Measurements from ENCODE around the gene BARX2.

BARX2 gene

GRCh38 chr11:129455101-129455500, 79.5 kb downstream of the BARX2 start:
- DNase-seq (ENCODE audit: low read depth): no peak
- H3K4me3 ChIP-seq (ENCODE audit: control insufficient read depth, low read depth, low read length): no peak overlapping the region
- no peak for TF ChIP-seq CTCF (IDR thresholded peaks at IDR 0.05; ENCODE audit: control insufficient read depth, insufficient read depth, low read depth, low read length, missing control alignments)

DNA sequence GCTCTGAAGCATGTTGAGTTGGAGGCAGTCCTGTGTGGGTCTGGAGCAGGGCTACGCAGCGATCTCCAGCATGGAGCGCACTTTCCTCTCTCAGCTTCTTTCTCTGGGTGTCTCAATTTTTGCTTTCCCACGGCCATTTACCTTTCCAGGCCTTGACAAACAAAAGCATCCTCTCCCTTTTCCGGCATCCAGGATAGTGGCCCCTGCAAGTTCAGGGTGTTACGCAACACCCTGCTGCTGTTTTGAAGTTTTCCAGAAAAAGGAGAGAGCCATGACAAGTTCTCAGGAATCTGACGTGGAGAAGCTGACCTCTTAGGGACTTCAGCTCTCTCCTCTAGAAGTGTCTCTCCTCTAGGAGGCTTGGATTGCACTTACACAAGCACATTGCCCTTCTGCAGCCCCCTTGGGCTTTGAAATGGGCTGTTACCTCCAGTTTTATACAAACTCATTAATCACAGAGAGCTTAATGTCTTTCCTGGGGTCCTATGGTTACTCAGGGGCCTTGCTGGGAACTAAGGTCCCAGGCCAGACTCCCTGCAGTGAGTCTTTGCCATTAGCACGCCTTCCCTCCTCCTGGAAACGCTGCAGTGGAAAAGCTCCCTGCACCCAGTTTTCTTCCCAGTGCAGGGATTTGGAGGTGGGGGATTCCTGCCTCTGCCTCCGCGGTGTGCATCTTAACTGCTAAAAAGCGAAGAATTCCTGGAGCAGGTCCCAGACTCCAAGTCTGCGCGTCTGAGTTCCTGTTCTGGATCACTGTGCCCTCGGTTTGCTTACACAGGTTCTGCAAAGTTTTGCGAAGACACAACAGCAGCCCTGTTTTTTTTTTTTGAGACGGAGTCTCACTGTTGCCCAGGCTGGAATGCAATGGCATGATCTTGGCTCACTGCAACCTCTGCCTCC, 80.4 kb downstream of the BARX2 start:
- DNase-seq (ENCODE audit: low read depth): no peak
- TF ChIP-seq CTCF (IDR thresholded peaks at IDR 0.05; ENCODE audit: control insufficient read depth, insufficient read depth, low read depth, low read length, missing control alignments): no peak
- no peak overlapping the region for H3K4me3 ChIP-seq (ENCODE audit: control insufficient read depth, low read depth, low read length)

- DNase-seq (ENCODE audit: low read depth): no peak
- TF ChIP-seq CTCF (IDR thresholded peaks at IDR 0.05; ENCODE audit: control insufficient read depth, insufficient read depth, low read depth, low read length, missing control alignments): no peak
- no peak overlapping the region for H3K4me3 ChIP-seq (ENCODE audit: control insufficient read depth, low read depth, low read length)
Observed at GRCh38 chr11:129457321-129457720, 81.7 kb downstream of the BARX2 start.

GRCh38 chr11:129458278-129458677, 82.6 kb downstream of the BARX2 start:
- no peak for DNase-seq (ENCODE audit: low read depth)
- no peak overlapping the region for H3K4me3 ChIP-seq (ENCODE audit: control insufficient read depth, low read depth, low read length)
- no peak for TF ChIP-seq CTCF (IDR thresholded peaks at IDR 0.05; ENCODE audit: control insufficient read depth, insufficient read depth, low read depth, low read length, missing control alignments)

GRCh38 chr11:129458756-129459535, 83.3 kb downstream of the BARX2 start:
- TF ChIP-seq CTCF (IDR thresholded peaks at IDR 0.05; ENCODE audit: control insufficient read depth, insufficient read depth, low read depth, low read length, missing control alignments): no peak
- no peak for DNase-seq (ENCODE audit: low read depth)
- H3K4me3 ChIP-seq (ENCODE audit: control insufficient read depth, low read depth, low read length): no peak overlapping the region

DNA sequence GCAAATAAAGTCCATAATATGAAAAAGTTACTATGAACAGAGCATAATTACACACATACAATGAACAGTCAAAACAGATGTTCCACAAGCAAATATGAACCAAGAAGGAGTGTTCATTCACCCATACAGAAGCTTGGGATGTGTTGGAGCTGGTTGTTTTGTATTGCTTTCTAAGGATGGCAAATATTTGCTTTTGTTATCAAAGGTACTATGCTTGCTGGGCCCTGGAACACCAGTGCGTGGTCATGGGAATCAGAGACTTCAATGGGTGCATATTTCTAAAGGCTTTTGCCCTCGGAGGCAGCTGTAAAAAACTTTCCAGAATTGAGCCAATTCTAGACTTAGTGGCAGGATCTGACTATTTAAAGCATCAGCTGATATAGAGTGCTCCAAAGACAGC, 85.1 kb downstream of the BARX2 start:
- TF ChIP-seq CTCF (IDR thresholded peaks at IDR 0.05; ENCODE audit: control insufficient read depth, insufficient read depth, low read depth, low read length, missing control alignments): no peak
- no peak for DNase-seq (ENCODE audit: low read depth)
- H3K4me3 ChIP-seq (ENCODE audit: control insufficient read depth, low read depth, low read length): no peak overlapping the region

All from AG09309 (cell line).